Measurements from ENCODE around the gene EIPR1.
"Not testable (repeated sequence)": the region's sequence is repeated elsewhere in the genome, so short reads cannot be mapped to it uniquely, and the experiment has no call there.

Gene EIPR1

GRCh38 chr2:3291113-3291512 lies 86.5 kb downstream of the EIPR1 start:
- no peak for TF ChIP-seq CTCF (IDR thresholded peaks at IDR 0.05; ENCODE audit: low read depth, low read length)
- H3K4me3 ChIP-seq (ENCODE audit: low read depth, low read length): no peak overlapping the region

DNA sequence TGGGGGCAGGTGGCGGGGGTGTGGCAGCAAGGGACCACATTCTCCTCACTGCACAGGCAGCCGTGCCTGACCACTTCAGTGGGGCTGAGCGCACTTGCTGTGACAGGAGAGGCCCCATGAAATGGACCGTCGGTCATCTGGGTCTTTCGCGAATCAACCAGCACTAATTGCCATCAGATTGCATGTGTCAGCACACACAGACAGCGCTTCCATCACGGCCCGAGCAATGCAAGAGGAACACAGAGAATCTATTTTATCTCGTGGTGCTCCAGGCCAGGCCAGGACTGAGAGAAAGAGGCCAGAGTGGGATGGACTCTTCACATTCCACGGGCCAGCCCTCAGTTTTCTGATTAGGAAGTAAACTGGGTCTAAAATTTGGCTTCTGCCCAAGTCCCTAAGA lies 87.0 kb downstream of the EIPR1 start:
- no peak for TF ChIP-seq CTCF (IDR thresholded peaks at IDR 0.05; ENCODE audit: low read depth, low read length)
- H3K4me3 ChIP-seq (ENCODE audit: low read depth, low read length): no peak overlapping the region

GRCh38 chr2:3289971-3290370 lies 87.6 kb downstream of the EIPR1 start:
- no peak overlapping the region for H3K4me3 ChIP-seq (ENCODE audit: low read depth, low read length)
- TF ChIP-seq CTCF (IDR thresholded peaks at IDR 0.05; ENCODE audit: low read depth, low read length): no peak

GRCh38 chr2:3289526-3289925 lies 88.1 kb downstream of the EIPR1 start:
- TF ChIP-seq CTCF (IDR thresholded peaks at IDR 0.05; ENCODE audit: low read depth, low read length): no peak
- H3K4me3 ChIP-seq (ENCODE audit: low read depth, low read length): no peak overlapping the region

DNA sequence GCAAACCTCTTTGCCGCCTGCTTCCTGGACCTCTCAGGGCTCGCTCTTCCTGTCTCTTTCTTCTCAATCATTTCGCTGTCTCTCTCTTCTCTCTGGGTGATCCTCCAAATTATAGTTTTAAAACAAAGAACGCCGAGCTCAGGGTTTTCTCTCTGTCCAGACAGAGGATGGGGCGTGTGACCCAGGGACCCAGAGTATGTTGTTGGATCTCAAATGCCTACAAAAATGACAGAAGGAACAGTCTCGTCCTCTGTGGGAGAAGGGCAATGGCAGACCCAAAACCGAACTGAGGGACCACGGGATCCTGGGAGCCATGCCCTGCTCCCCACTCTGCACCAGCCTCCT lies 88.5 kb downstream of the EIPR1 start:
- H3K4me3 ChIP-seq (ENCODE audit: low read depth, low read length): no peak overlapping the region
- TF ChIP-seq CTCF (IDR thresholded peaks at IDR 0.05; ENCODE audit: low read depth, low read length): no peak

DNA sequence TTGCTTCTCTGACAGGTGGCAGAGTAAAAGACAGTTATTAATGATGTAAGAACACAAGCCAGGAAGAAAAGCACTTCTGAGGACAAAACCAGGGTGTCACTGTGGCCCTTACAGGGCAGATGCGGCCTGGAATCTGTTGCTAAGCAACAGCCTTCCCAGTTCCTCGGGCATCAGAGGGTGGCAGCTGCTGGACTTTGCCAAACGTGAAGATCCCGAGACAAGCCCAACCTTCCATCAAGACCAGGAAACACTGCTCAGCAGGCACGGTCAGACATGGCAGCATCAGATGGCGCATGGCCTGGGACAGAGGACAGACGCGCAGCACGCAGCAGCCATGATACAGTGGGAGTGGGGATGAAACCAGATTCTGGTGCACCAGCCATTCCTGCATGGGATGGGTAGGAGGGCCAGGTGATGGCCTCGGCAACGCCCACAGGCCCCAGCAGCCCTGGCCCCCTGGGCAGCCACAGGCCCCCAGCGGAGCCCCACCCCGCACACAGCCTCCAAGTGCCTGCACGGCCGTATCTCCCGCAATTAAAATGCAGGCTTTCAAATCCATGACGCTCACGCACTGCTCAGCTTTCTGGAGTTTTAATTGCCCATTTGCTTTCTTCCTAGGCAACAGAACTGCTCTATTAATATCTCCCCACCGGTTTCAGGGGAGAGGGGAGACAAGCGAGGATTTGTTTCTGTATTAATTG lies 89.0 kb downstream of the EIPR1 start:
- H3K4me3 ChIP-seq (ENCODE audit: low read depth, low read length): no peak overlapping the region
- no peak for TF ChIP-seq CTCF (IDR thresholded peaks at IDR 0.05; ENCODE audit: low read depth, low read length)

GRCh38 chr2:3287896-3288295 lies 89.7 kb downstream of the EIPR1 start:
- TF ChIP-seq CTCF (IDR thresholded peaks at IDR 0.05; ENCODE audit: low read depth, low read length): no peak
- no peak overlapping the region for H3K4me3 ChIP-seq (ENCODE audit: low read depth, low read length)

GRCh38 chr2:3286646-3287036 lies 91.0 kb downstream of the EIPR1 start:
- H3K4me3 ChIP-seq (ENCODE audit: low read depth, low read length): not testable (repeated sequence)
